Stomach (tissue), 9 donors: ENCODE results near the gene THADA. TPM values are rescaled to one million over a fixed set of nuclear protein-coding genes. Genes with fewer than 3 reads are reported as not detected.

Experiments
- DNase-seq, 2 donors: peaks; one replicate each; pipeline versions ENCODE4 v3.0.0 to v3.0.0-alpha.2; 2013 to 2019
- H3K27ac ChIP-seq, 5 donors: fragments of 200-600 bp in 4 of 5; sonication (generic) in 4 of 5; one replicate each; pipeline ENCODE4 v1.5.1; 2013 to 2019; ENCODE audit warnings: mild to moderate bottlenecking in 1 of 5, moderate library complexity in 1 of 5
- H3K27me3 ChIP-seq, 3 donors: fragments of 200-600 bp; sonication (generic); one replicate each; pipeline ENCODE4 v1.5.1; 2017 to 2019; ENCODE audit warnings: mixed run types in 1 of 3
- H3K36me3 ChIP-seq, 4 donors: fragments of 200-600 bp; sonication (generic); 1 replicate in 3 of 4; 2 replicates in 1 of 4; pipeline ENCODE4 v1.5.1; 2016 to 2019
- H3K4me1 ChIP-seq, 4 donors: fragments of 200-600 bp; sonication (generic); one replicate each; pipeline ENCODE4 v1.5.1; 2016 to 2019
- H3K4me3 ChIP-seq, 4 donors: fragments of 200-600 bp; sonication (generic) in 3 of 4; one replicate each; pipeline ENCODE4 v1.5.1; 2016 to 2019; ENCODE audit warnings: mild to moderate bottlenecking in 1 of 4
- H3K9me3 ChIP-seq, 4 donors: fragments of 200-600 bp; sonication (generic); one replicate each; pipeline ENCODE4 v1.5.1; 2016 to 2019
- CTCF ChIP-seq, 7 experiments: fragments of 450-650 bp in 4 of 7; fragments of 200-600 bp in 3 of 7; sonication (generic) in 3 of 7; IDR thresholded peaks; one replicate each; pipeline ENCODE4 v1.5.1; 2016 to 2019; ENCODE audit warnings: antibody characterized with exemption in 7 of 7, control low read depth in 2 of 7, mild to moderate bottlenecking in 1 of 7
- EP300 ChIP-seq: sonication (generic); formaldehyde crosslinking; IDR thresholded peaks from one replicate; pipeline ENCODE4 v1.6.1; 2017; ENCODE audit warnings: antibody characterized with exemption
- POLR2A ChIP-seq, 4 donors: fragments of 450-650 bp; IDR thresholded peaks; one replicate each; pipeline ENCODE4 v1.6.1; 2016; ENCODE audit warnings: antibody characterized with exemption in 4 of 4, control low read depth in 2 of 4, mild to moderate bottlenecking in 1 of 4, moderate library complexity in 1 of 4
- POLR2AphosphoS5 ChIP-seq, 3 donors: sonication (generic); formaldehyde crosslinking; IDR thresholded peaks; one replicate each; pipeline ENCODE4 v1.6.1; 2016; ENCODE audit warnings: antibody characterized with exemption in 3 of 3
- WGBS, 5 donors: extraction: QIAGEN DNeasy Blood & Tissue Kit in 3 of 5; methylation state at CpG; one replicate each; pipeline versions ENCODE4 v1.1.5 to v1.1.7; 2013 to 2018; 5-methylcytosine and 5-hydroxymethylcytosine counted together
- intact Hi-C: fragments of 100-400 bp; cut with DNase I; formaldehyde crosslinking; loops from one replicate; pipeline ENCODE4 v1.15.1; 2023; ENCODE audit warnings: low total_unique reads
- polyA plus RNA-seq, 3 donors: library from polyadenylated mRNA; stranded (reverse); fragments of 200-250 nt; gene quantifications; one replicate each; pipeline ENCODE4 v1.2.3, GENCODE V29; 2013
- total RNA-seq, 5 donors: library from RNA; depleted of rRNA; stranded (reverse); fragments of >200 nt; gene quantifications; one replicate each; pipeline versions ENCODE4 v1.1.0 to v1.2.3, GENCODE V29; 2014 to 2016
- donor health status: healthy with polysubstance abuse.
- donor health status: Bipolar disorder and iron deficiency.
- donor health status: healthy.

THADA gene
- total and polyA plus RNA-seq, 8 donors: 8.0 to 109 (median 31.9) TPM

- peak in 1 of 2 donors; percentile 72 for DNase-seq
- no peaks in the 10 kb centered on the region for H3K36me3 ChIP-seq
- H3K9me3 ChIP-seq: no peaks in the 10 kb centered on the region
These were observed 27.2 kb upstream of the THADA start for GRCh38 chr2:43622931-43623451.

GRCh38 chr2:43619511-43619910, 23.7 kb upstream of the THADA start:
- no peak for DNase-seq
- Histone ChIP-seq H3K27me3 (no peaks in the 10 kb centered on the region), H3K9me3 (no peaks in the 10 kb centered on the region), H3K4me1 (peaks cover 0 to 11% (median 0%) of the 10 kb centered on the region in 4 donors), H3K27ac (no peak overlapping the region), H3K36me3 (no peaks in the 10 kb centered on the region), H3K4me3 (no peak overlapping the region)
- 92 to 95% (median 93%) methylated on average over 10 of the region's 10 CpGs for WGBS, 5 donors
- intact Hi-C loops: no loop called here
- TF ChIP-seq POLR2AphosphoS5 (IDR thresholded peaks at IDR 0.05) (no peak), POLR2A (IDR thresholded peaks at IDR 0.05) (no peak), CTCF (IDR thresholded peaks at IDR 0.05) (no peak), EP300 (no peak)

More at GRCh38 chr2:43622931-43623451, 27.2 kb upstream of the THADA start:
- Histone ChIP-seq H3K27ac (peak overlapping the region in 1 of 5 donors; percentile 56), H3K4me1 (peaks cover 0 to 11% (median 0%) of the 10 kb centered on the region in 4 donors), H3K27me3 (no peaks in the 10 kb centered on the region), H3K4me3 (no peak overlapping the region)
- TF ChIP-seq CTCF (IDR thresholded peaks at IDR 0.05) (no peak), POLR2AphosphoS5 (IDR thresholded peaks at IDR 0.05) (no peak), EP300 (no peak), POLR2A (IDR thresholded peaks at IDR 0.05) (no peak)
- WGBS, 5 donors: 41 to 53% (median 46%) methylated on average over 6 of the region's 6 CpGs
- intact Hi-C loops: no loop called here

GRCh38 chr2:43616967-43617680, 21.3 kb upstream of the THADA start:
- intact Hi-C loops: no loop called here
- no peak for DNase-seq
- 80 to 85% (median 81%) methylated on average over 5 of the region's 5 CpGs for WGBS, 5 donors
- Histone ChIP-seq H3K36me3 (no peaks in the 10 kb centered on the region), H3K27me3 (no peaks in the 10 kb centered on the region), H3K4me3 (no peak overlapping the region), H3K4me1 (peaks cover 0 to 7% (median 3%) of the 10 kb centered on the region in 4 donors), H3K27ac (no peak overlapping the region), H3K9me3 (no peaks in the 10 kb centered on the region)
- TF ChIP-seq POLR2A (IDR thresholded peaks at IDR 0.05) (no peak), CTCF (IDR thresholded peaks at IDR 0.05) (no peak), POLR2AphosphoS5 (IDR thresholded peaks at IDR 0.05) (no peak), EP300 (no peak)

GRCh38 chr2:43612944-43613343, 17.1 kb upstream of the THADA start:
- intact Hi-C loops: no loop called here
- no peak for DNase-seq
- TF ChIP-seq EP300: no peak
- TF ChIP-seq CTCF (IDR thresholded peaks at IDR 0.05): no peak
- no peak for TF ChIP-seq POLR2AphosphoS5 (IDR thresholded peaks at IDR 0.05)
- no peak for TF ChIP-seq POLR2A (IDR thresholded peaks at IDR 0.05)
- Histone ChIP-seq H3K27me3 (no peaks in the 10 kb centered on the region), H3K4me3 (no peak overlapping the region), H3K36me3 (no peaks in the 10 kb centered on the region), H3K4me1 (peaks cover 0 to 7% (median 3%) of the 10 kb centered on the region in 4 donors), H3K27ac (peak overlapping the region in 1 of 5 donors; percentile 16), H3K9me3 (no peaks in the 10 kb centered on the region)
- 71 to 77% (median 75%) methylated on average over 7 of the region's 7 CpGs for WGBS, 5 donors
